Muscle layer of colon (tissue), 2 donors: ENCODE data around the gene PRDX4.
"Not testable (repeated sequence)": the region's sequence is repeated elsewhere in the genome, so short reads cannot be mapped to it uniquely, and the experiment has no call there.

Experiments
- H3K27ac ChIP-seq: one replicate; pipeline ENCODE4 v1.7.0; 2013; ENCODE audit warnings: low read depth, mild to moderate bottlenecking, low read length, moderate library complexity
- H3K27me3 ChIP-seq, 2 donors: one replicate each; pipeline ENCODE4 v1.7.0; 2013; ENCODE audit warnings: low read length in 2 of 2, mild to moderate bottlenecking in 2 of 2; ENCODE audit not compliant: insufficient read depth in 2 of 2, control insufficient read depth in 1 of 2
- H3K36me3 ChIP-seq: one replicate; pipeline ENCODE4 v1.7.0; 2013; ENCODE audit warnings: mild to moderate bottlenecking, low read length; ENCODE audit not compliant: insufficient read depth
- H3K4me1 ChIP-seq: one replicate; pipeline ENCODE4 v1.7.0; 2013; ENCODE audit warnings: mild to moderate bottlenecking, low read length; ENCODE audit not compliant: insufficient read depth
- H3K4me3 ChIP-seq, 2 donors: one replicate each; pipeline ENCODE4 v1.7.0; 2013; ENCODE audit warnings: low read length in 2 of 2, low read depth in 1 of 2, mild to moderate bottlenecking in 1 of 2, moderate library complexity in 1 of 2
- H3K9ac ChIP-seq: one replicate; pipeline ENCODE4 v1.7.0; 2013; ENCODE audit warnings: low read length
- H3K9me3 ChIP-seq: one replicate; pipeline ENCODE4 v1.7.0; 2013; ENCODE audit warnings: mild to moderate bottlenecking, low read length
- donor health status: abdominal sarcoma.
- donor health status: Adenocarcinoma of cecum.

The PRDX4 gene

GRCh38 chrX:23676486-23676885 lies 9.2 kb downstream of the PRDX4 start:
- not testable (repeated sequence) for H3K9ac ChIP-seq, H3K36me3 ChIP-seq, H3K9me3 ChIP-seq, H3K4me3 ChIP-seq, H3K27me3 ChIP-seq, H3K4me1 ChIP-seq, H3K27ac ChIP-seq

- H3K36me3 ChIP-seq: no peaks in the 10 kb centered on the region
- H3K27ac ChIP-seq: no peak overlapping the region
- H3K9me3 ChIP-seq: no peaks in the 10 kb centered on the region
- H3K27me3 ChIP-seq: no peaks in the 10 kb centered on the region
- H3K4me3 ChIP-seq: no peak overlapping the region
- H3K4me1 ChIP-seq: no peaks in the 10 kb centered on the region
- no peak overlapping the region for H3K9ac ChIP-seq
Observed at GRCh38 chrX:23692166-23692565, 24.9 kb downstream of the PRDX4 start.

GRCh38 chrX:23694606-23695005 lies 27.3 kb downstream of the PRDX4 start:
- Histone ChIP-seq H3K36me3 (no peaks in the 10 kb centered on the region), H3K9ac (no peak overlapping the region), H3K9me3 (no peaks in the 10 kb centered on the region), H3K4me3 (no peak overlapping the region), H3K27ac (no peak overlapping the region), H3K27me3 (no peaks in the 10 kb centered on the region), H3K4me1 (no peaks in the 10 kb centered on the region)

- H3K4me3 ChIP-seq: no peak overlapping the region
Observed at GRCh38 chrX:23699636-23700194, 32.4 kb downstream of the PRDX4 start.

GRCh38 chrX:23704673-23705206 lies 37.4 kb downstream of the PRDX4 start:
- Histone ChIP-seq H3K27me3 (no peaks in the 10 kb centered on the region), H3K27ac (no peak overlapping the region), H3K36me3 (peaks cover 12% of the 10 kb centered on the region), H3K9me3 (no peaks in the 10 kb centered on the region), H3K9ac (no peak overlapping the region), H3K4me3 (no peak overlapping the region), H3K4me1 (no peaks in the 10 kb centered on the region)

More at GRCh38 chrX:23699636-23700194, 32.4 kb downstream of the PRDX4 start:
- Histone ChIP-seq H3K4me1 (no peaks in the 10 kb centered on the region), H3K36me3 (peaks cover 1% of the 10 kb centered on the region), H3K27me3 (no peaks in the 10 kb centered on the region), H3K9ac (no peak overlapping the region), H3K9me3 (no peaks in the 10 kb centered on the region), H3K27ac (no peak overlapping the region)

GRCh38 chrX:23705235-23705634 lies 37.9 kb downstream of the PRDX4 start:
- Histone ChIP-seq H3K36me3 (peaks cover 14% of the 10 kb centered on the region), H3K27ac (no peak overlapping the region), H3K9me3 (no peaks in the 10 kb centered on the region), H3K9ac (no peak overlapping the region), H3K4me1 (no peaks in the 10 kb centered on the region), H3K4me3 (no peak overlapping the region), H3K27me3 (no peaks in the 10 kb centered on the region)

GRCh38 chrX:23720117-23720677 lies 52.9 kb downstream of the PRDX4 start:
- Histone ChIP-seq H3K4me1 (no peaks in the 10 kb centered on the region), H3K9ac (no peak overlapping the region), H3K27me3 (no peaks in the 10 kb centered on the region), H3K9me3 (no peaks in the 10 kb centered on the region), H3K36me3 (peaks cover 13% of the 10 kb centered on the region), H3K27ac (no peak overlapping the region), H3K4me3 (no peak overlapping the region)

GRCh38 chrX:23726191-23726590 lies 58.9 kb downstream of the PRDX4 start:
- Histone ChIP-seq H3K27me3 (no peaks in the 10 kb centered on the region), H3K36me3 (peaks cover 5% of the 10 kb centered on the region), H3K27ac (no peak overlapping the region)

GRCh38 chrX:23727206-23727605 lies 59.9 kb downstream of the PRDX4 start:
- Histone ChIP-seq H3K36me3 (peaks cover 5% of the 10 kb centered on the region), H3K4me1 (no peaks in the 10 kb centered on the region), H3K9me3 (no peaks in the 10 kb centered on the region), H3K27me3 (no peaks in the 10 kb centered on the region), H3K27ac (no peak overlapping the region), H3K9ac (no peak overlapping the region), H3K4me3 (no peak overlapping the region)

More at GRCh38 chrX:23726191-23726590, 58.9 kb downstream of the PRDX4 start:
- Histone ChIP-seq H3K4me1 (no peaks in the 10 kb centered on the region), H3K4me3 (no peak overlapping the region), H3K9ac (no peak overlapping the region), H3K9me3 (no peaks in the 10 kb centered on the region)

- no peak overlapping the region for H3K9ac ChIP-seq
- H3K27me3 ChIP-seq: no peaks in the 10 kb centered on the region
- H3K36me3 ChIP-seq: no peaks in the 10 kb centered on the region
- H3K4me1 ChIP-seq: no peaks in the 10 kb centered on the region
- no peaks in the 10 kb centered on the region for H3K9me3 ChIP-seq
- H3K27ac ChIP-seq: no peak overlapping the region
- no peak overlapping the region for H3K4me3 ChIP-seq
Observed at GRCh38 chrX:23729214-23729613, 61.9 kb downstream of the PRDX4 start.

GRCh38 chrX:23731951-23732350 lies 64.7 kb downstream of the PRDX4 start:
- Histone ChIP-seq H3K9ac (no peak overlapping the region), H3K4me3 (no peak overlapping the region), H3K9me3 (no peaks in the 10 kb centered on the region), H3K4me1 (no peaks in the 10 kb centered on the region), H3K27me3 (no peaks in the 10 kb centered on the region), H3K36me3 (no peaks in the 10 kb centered on the region), H3K27ac (no peak overlapping the region)

- Histone ChIP-seq H3K27me3 (no peaks in the 10 kb centered on the region), H3K36me3 (no peaks in the 10 kb centered on the region), H3K4me3 (no peak overlapping the region), H3K9ac (no peak overlapping the region), H3K4me1 (no peaks in the 10 kb centered on the region), H3K27ac (no peak overlapping the region), H3K9me3 (no peaks in the 10 kb centered on the region)
Observed at GRCh38 chrX:23732704-23733103, 65.4 kb downstream of the PRDX4 start.
